GM23248 (cell line): ENCODE data around the gene SMIM3. TPM values are rescaled to one million over a fixed set of nuclear protein-coding genes. Genes with fewer than 3 reads are reported as not detected.
A peak's percentile ranks its signal among the peaks of the same experiment; 100 is the strongest.

ENCODE experiments used
- DNase-seq: peaks from one replicate; pipeline ENCODE4 v3.0.0-alpha.2; 2015
- H2AFZ ChIP-seq: fragments of 200-600 bp; sonication (generic); 2 replicates; pipeline ENCODE4 v1.6.1; 2016; ENCODE audit warnings: antibody characterized with exemption
- H3F3A ChIP-seq: fragments of 200-600 bp; sonication (generic); 2 replicates; pipeline ENCODE4 v1.6.1; 2016; ENCODE audit warnings: mild to moderate bottlenecking, antibody characterized with exemption, mixed run types; ENCODE audit not compliant: insufficient read depth
- H3K27ac ChIP-seq: fragments of 200-600 bp; sonication (generic); 2 replicates; pipeline ENCODE4 v1.5.1; 2016; ENCODE audit warnings: mild to moderate bottlenecking
- H3K27me3 ChIP-seq: fragments of 200-600 bp; sonication (generic); replicated peaks from 2 replicates; pipeline ENCODE4 v1.6.1; 2016; ENCODE audit warnings: mild to moderate bottlenecking; ENCODE audit not compliant: insufficient read depth
- H3K36me3 ChIP-seq: fragments of 200-600 bp; sonication (generic); 2 replicates; pipeline ENCODE4 v1.6.1; 2016; ENCODE audit warnings: low read depth, mild to moderate bottlenecking
- H3K4me1 ChIP-seq: fragments of 200-600 bp; sonication (generic); 2 replicates; pipeline ENCODE4 v1.6.1; 2016; ENCODE audit warnings: mild to moderate bottlenecking; ENCODE audit not compliant: insufficient read depth
- H3K4me2 ChIP-seq: fragments of 200-600 bp; sonication (generic); one replicate; pipeline ENCODE4 v1.6.1; 2016; ENCODE audit warnings: mild to moderate bottlenecking; ENCODE audit not compliant: unreplicated experiment
- H3K4me3 ChIP-seq: fragments of 200-600 bp; sonication (generic); 2 replicates; pipeline ENCODE4 v1.5.1; 2016; ENCODE audit warnings: mild to moderate bottlenecking
- H3K79me2 ChIP-seq: fragments of 200-600 bp; sonication (generic); 2 replicates; pipeline ENCODE4 v1.6.1; 2016; ENCODE audit warnings: mild to moderate bottlenecking; ENCODE audit not compliant: insufficient read depth
- H3K9ac ChIP-seq: fragments of 200-600 bp; sonication (generic); 2 replicates; pipeline ENCODE4 v1.6.1; 2016; ENCODE audit warnings: mild to moderate bottlenecking
- H3K9me2 ChIP-seq: fragments of 200-600 bp; sonication (generic); 2 replicates; pipeline ENCODE4 v1.6.1; 2016; ENCODE audit warnings: mixed run types, mild to moderate bottlenecking, moderate library complexity; ENCODE audit not compliant: insufficient read depth
- H3K9me3 ChIP-seq: fragments of 200-600 bp; sonication (generic); one replicate; pipeline ENCODE4 v1.6.1; 2017; ENCODE audit warnings: low read depth
- H4K20me1 ChIP-seq: fragments of 200-600 bp; sonication (generic); 2 replicates; pipeline ENCODE4 v1.6.0; 2016; ENCODE audit not compliant: insufficient read depth
- EZH2 ChIP-seq: fragments of 200-600 bp; sonication (generic); IDR thresholded peaks from 2 replicates; pipeline ENCODE4 v1.6.1; 2018; ENCODE audit warnings: antibody characterized with exemption, mild to moderate bottlenecking; ENCODE audit not compliant: insufficient read depth, poor library complexity, severe bottlenecking
- EZH2phosphoT487 ChIP-seq: fragments of 200-600 bp; sonication (generic); IDR thresholded peaks from 2 replicates; pipeline ENCODE4 v1.6.1; 2018; ENCODE audit warnings: antibody characterized with exemption, moderate library complexity, mild to moderate bottlenecking, low read depth; ENCODE audit not compliant: insufficient read depth
- WGBS, 2 experiments: methylation state at CpG; one replicate each; pipeline ENCODE4 v1.1.6; 2015 to 2017; ENCODE audit warnings: low lambda C conversion rate in 2 of 2, low coverage in 1 of 2; ENCODE audit errors: missing lambda C conversion rate in 2 of 2; 5-methylcytosine and 5-hydroxymethylcytosine counted together
- in situ Hi-C: fragments of 300-500 bp; cut with MboI; formaldehyde crosslinking; loops from 2 replicates; pipeline ENCODE4 v1.15.0; 2020
- polyA plus RNA-seq: library from polyadenylated mRNA; unstranded; fragments of >200 nt; fragmentation: Nextera tagmentation; extraction: Ambion mirVana; gene quantifications from 2 replicates; pipeline ENCODE4 v1.2.1, GENCODE V29; 2016
- total RNA-seq: library from RNA; depleted of rRNA; stranded (reverse); fragments of >200 nt; shearing (Covaris generic); gene quantifications from 2 replicates; pipeline ENCODE4 v1.2.3, GENCODE V29; 2014

Gene SMIM3
- total and polyA plus RNA-seq, 2 experiments from 2014 or later, result 73.8 to 88.3 TPM

DNA sequence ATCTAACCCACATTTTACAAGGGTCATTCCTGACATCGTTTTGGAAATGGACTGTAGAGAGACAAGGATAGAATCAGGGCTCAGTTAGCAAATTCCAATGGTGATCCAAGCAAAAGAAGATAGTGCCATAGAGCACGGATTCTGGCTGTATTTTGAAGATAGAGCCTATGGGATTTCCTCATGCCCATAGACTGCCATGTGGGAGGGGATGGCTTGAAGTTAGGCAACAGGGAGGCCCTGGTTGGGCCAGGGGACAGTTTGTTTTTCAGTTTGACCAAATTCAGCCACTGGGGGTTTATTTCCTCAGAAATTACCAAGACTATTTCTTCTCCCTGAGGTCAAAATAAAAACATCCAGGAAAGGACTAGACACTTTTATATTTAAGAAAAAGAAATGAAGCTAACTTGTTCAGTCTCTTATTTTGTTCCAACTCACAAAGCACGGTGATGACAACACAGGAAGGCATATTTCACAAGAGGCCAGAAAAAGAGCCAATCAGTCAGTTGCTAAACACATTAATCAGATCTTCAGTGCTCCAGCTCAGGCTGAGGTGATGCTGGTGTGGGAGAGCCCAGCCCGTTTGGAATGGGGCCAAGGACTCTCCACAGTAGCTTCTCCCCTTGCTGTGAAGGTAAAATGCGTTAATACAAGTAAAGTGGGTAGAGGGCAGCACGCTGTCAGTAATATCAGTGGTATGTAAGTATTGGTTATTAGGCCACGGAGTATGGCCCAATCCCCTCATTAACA, 15.4 kb upstream of the SMIM3 start:
- Histone ChIP-seq H3K9ac (peak overlapping the region; percentile 20), H3K4me1 (peaks cover 24% of the 10 kb centered on the region), H3K9me2 (no peaks in the 10 kb centered on the region), H2AFZ (peak overlapping the region; percentile 70), H3K9me3 (no peaks in the 10 kb centered on the region), H3K79me2 (no peaks in the 10 kb centered on the region), H3K4me3 (no peak overlapping the region; the same call in 1 of the 2 replicates), H3K36me3 (no peaks in the 10 kb centered on the region), H3K27me3 (no peaks in the 10 kb centered on the region), H3K27ac (peak overlapping the region; percentile 65), H4K20me1 (no peaks in the 10 kb centered on the region), H3F3A (peaks cover 21% of the 10 kb centered on the region), H3K4me2 (peak overlapping the region; percentile 33)
- peak; percentile 86 for DNase-seq
- no peak for TF ChIP-seq EZH2phosphoT487
- 52 to 53% methylated on average over 7 of the region's 7 CpGs for WGBS, 2 experiments
- in situ Hi-C loops, result no loop called here

DNA sequence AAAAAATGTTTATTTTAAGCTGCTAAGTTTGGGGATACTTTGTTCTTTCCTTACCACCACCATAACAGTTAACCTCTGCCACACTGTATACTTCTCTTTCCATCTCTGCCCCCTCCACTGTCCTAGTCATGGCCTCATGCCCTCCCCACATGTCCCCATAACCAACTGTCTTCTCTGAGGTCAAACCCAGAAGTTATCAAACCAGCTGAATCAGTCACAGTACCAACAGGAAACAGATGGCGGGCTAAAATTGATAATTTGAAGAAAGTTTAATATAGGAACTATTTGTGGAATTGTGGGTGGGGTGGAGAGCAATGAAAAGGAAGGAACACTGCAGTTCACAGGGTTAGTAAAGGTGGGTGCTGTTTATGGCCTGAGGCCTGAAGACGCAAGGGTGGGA, 14.0 kb upstream of the SMIM3 start:
- Histone ChIP-seq H3K27me3 (no peaks in the 10 kb centered on the region), H3K4me1 (peaks cover 19% of the 10 kb centered on the region), H3K9me3 (no peaks in the 10 kb centered on the region), H3F3A (peaks cover 20% of the 10 kb centered on the region), H3K9me2 (no peaks in the 10 kb centered on the region), H3K4me2 (no peak overlapping the region), H3K4me3 (no peak overlapping the region), H3K79me2 (no peaks in the 10 kb centered on the region), H3K9ac (no peak overlapping the region), H3K36me3 (no peaks in the 10 kb centered on the region), H4K20me1 (no peaks in the 10 kb centered on the region), H3K27ac (no peak overlapping the region), H2AFZ (no peak overlapping the region)
- no peak for DNase-seq
- in situ Hi-C loops, result no loop called here
- 99 to 100% methylated on average over 2 of the region's 2 CpGs for WGBS, 2 experiments
- TF ChIP-seq EZH2, result no peak
- no peak for TF ChIP-seq EZH2phosphoT487

DNA sequence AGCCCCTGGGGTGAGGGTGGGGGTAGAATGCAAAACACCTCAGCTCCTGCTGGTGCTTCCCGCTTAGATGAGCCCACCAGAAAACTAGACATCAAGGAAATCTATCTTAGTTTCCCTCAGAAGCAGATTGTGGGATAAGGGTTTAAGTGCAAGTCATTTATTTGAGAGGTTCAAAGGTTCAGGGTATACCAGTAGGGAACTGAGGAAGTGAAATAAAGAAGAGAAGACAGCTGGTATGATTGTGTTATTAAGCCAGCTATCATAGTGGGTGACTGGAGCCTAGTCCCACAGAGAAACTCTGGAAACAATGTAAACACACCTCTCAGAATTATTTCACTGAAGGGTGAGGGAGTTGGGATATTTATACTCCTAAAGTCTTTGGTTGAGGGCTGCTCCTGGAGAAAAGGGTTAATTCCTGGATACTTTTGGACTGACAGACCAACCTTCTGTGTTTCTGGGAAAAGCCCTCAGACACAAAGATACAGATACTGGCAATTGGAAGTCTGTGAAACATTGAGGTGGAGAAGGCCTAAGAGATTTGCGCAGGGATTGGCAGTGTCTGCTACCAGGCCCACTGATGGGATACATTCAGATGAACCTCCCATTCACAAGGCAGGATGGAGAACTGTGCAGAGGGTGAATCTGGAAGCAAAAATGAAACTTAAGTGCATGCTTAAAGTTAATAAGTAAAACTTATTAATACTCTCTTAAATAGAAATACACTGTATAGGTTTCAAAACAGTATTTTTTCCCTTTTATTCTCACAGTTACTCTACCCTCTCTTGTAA, 13.4 kb upstream of the SMIM3 start:
- no peak overlapping the region for H3K9ac ChIP-seq
- H3K4me3 ChIP-seq, result no peak overlapping the region
- WGBS, 2 experiments, result 98 to 100% methylated on average over 2 of the region's 2 CpGs
- H3K9me3 ChIP-seq, result no peaks in the 10 kb centered on the region
- TF ChIP-seq EZH2 (no peak), EZH2phosphoT487 (no peak)
- H3K4me2 ChIP-seq, result no peak overlapping the region
- no peak overlapping the region for H2AFZ ChIP-seq
- in situ Hi-C loops, result no loop called here
- no peaks in the 10 kb centered on the region for H3K9me2 ChIP-seq
- DNase-seq, result no peak
- H3K79me2 ChIP-seq, result no peaks in the 10 kb centered on the region
- peaks cover 19% of the 10 kb centered on the region for H3K4me1 ChIP-seq
- peaks cover 20% of the 10 kb centered on the region for H3F3A ChIP-seq
- no peaks in the 10 kb centered on the region for H3K27me3 ChIP-seq
- H3K36me3 ChIP-seq, result no peaks in the 10 kb centered on the region
- no peak overlapping the region for H3K27ac ChIP-seq
- H4K20me1 ChIP-seq, result no peaks in the 10 kb centered on the region

DNA sequence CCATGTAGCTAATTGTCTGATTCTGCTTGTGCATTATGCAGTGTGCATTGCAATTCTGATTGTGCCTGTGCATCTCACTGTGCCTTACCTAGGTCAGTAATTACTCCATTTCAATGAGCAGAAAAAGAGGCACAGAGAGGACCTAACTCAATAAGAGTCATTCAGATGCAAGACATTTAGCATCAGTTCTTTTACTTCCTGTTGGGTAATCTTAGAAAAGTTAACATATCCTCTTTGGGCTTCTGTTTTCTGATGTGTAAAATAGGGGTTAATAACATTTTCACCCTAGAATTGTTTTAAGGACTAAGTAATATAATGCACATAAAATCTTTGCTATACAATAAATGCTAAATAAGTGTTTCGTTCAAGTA, 12.8 kb upstream of the SMIM3 start:
- H3K9me2 ChIP-seq, result no peaks in the 10 kb centered on the region
- in situ Hi-C loops, result no loop called here
- H3K4me2 ChIP-seq, result no peak overlapping the region
- H3K36me3 ChIP-seq, result no peaks in the 10 kb centered on the region
- H3K4me1 ChIP-seq, result peaks cover 19% of the 10 kb centered on the region
- no peak overlapping the region for H3K4me3 ChIP-seq
- H3K9ac ChIP-seq, result no peak overlapping the region
- no peaks in the 10 kb centered on the region for H3K79me2 ChIP-seq
- no peaks in the 10 kb centered on the region for H3K9me3 ChIP-seq
- no peaks in the 10 kb centered on the region for H4K20me1 ChIP-seq
- WGBS, 2 experiments, result 86 to 95% methylated on average over 1 of the region's 1 CpG
- H3F3A ChIP-seq, result peaks cover 20% of the 10 kb centered on the region
- no peaks in the 10 kb centered on the region for H3K27me3 ChIP-seq
- H2AFZ ChIP-seq, result no peak overlapping the region
- DNase-seq, result no peak
- TF ChIP-seq EZH2, result no peak
- TF ChIP-seq EZH2phosphoT487, result no peak
- H3K27ac ChIP-seq, result no peak overlapping the region
